Measurements from ENCODE around the gene UBR4. TPM values are rescaled to one million over a fixed set of nuclear protein-coding genes. Genes with fewer than 3 reads are reported as not detected.
"Not testable (repeated sequence)": the region's sequence is repeated elsewhere in the genome, so short reads cannot be mapped to it uniquely, and the experiment has no call there.

UBR4 gene
- 53.9 TPM for total RNA-seq
- long read RNA-seq, partial matches to known transcripts = 6 of 9 reads
- long read RNA-seq, other reads (novel, unspliced or antisense) = 0 of 9 reads

- intact Hi-C loops (cut with DNase I) = loop anchor here (2.0 kb wide), 1 partner anchor 15 kb away; no protein-coding TSS in a partner anchor
- DNase-seq (ENCODE audit: missing footprints) = peak; percentile 97
- ATAC-seq = peak; percentile 98
Observed at GRCh38 chr1:19209990-19210771, at the start of gene UBR4. Gene UBR4, minus strand, starts transcription at chr1:19210266. Its CDS starts 18 bp downstream, at chr1:19210248.

DNA sequence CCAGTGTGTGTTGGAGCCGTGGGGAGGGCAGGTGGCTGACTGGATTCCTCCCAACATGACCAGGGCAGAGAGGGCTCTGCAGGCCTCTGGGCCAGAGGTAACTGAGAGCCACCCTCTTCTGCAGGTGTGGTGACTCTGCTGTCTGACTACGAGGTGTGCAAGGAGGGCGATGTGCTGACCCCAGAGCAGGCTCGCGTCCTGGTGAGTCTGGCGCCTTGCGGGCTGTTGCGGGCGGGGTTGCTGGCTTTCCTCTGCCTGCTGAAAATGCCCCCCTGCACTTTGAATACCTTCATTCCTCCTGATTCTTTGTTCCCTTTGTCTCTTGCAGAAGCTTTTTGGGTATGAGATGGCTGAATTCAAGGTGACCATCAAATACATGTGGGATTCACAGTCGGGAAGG is 48.3 kb upstream of the UBR4 start:
- no peak for DNase-seq (ENCODE audit: missing footprints)
- intact Hi-C loops (cut with DNase I) = no loop called here
- ATAC-seq = peak; percentile 19

DNA sequence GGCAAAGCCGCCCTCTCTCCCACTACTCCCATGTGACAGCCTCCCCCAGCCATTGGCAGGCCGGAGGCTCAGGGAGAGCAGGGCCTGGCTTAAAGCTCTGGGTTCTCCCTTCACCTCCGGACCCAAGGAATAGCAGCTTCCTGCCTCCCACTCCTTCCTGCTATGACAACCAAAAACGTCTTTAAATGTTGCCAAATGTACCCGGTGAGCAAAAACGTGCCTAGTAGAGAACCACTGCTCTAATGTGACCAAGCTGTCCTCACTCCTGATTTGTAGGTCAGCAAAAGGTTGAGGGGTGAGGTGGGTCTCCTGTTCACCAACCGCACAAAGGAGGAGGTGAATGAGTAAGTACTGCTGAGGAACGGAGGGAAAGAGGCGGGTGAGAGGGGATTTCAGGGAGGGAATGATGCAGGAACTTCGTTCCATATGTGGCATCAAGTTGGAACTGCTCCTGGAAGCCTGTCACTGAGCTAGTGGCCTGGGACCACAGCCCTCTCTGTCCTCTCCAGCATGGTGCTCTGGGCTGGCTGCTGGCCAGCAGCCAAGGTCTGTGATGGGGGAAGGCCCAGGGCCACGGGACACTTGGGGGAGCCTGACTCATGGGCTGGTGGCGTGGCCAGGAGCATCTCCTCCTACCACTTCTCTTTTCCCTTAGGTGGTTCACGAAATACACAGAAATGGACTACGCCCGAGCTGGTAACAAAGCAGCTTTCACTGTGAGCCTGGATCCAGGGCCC is 47.3 kb upstream of the UBR4 start:
- DNase-seq (ENCODE audit: missing footprints) (no peak), ATAC-seq (no peak)
- intact Hi-C loops (cut with DNase I) = no loop called here

DNA sequence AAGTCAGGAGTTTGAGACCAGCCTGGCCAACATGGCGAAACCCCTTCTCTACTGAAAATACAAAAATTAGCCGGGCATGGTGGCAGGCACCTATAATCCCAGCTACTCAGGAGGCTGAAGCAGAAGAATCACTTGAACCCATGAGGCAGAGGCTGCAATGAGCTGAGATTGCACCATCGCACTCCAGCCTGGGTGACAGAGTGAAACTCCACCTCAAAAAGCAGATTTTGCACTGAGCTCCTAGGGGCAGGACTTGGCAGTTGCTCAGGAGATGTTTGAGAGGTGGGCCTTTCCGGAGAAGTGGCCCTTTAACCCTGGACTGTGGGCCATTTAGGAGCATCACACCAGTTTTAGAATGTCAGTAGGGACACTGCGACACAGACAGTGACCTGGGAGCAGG is 46.2 kb upstream of the UBR4 start:
- ATAC-seq; intact Hi-C loops (cut with DNase I); DNase-seq (ENCODE audit: missing footprints): not testable (repeated sequence)

- DNase-seq (ENCODE audit: missing footprints) = no peak
- ATAC-seq = no peak
- intact Hi-C loops (cut with DNase I) = no loop called here
Observed at GRCh38 chr1:19255288-19255687, 45.2 kb upstream of the UBR4 start.

DNA sequence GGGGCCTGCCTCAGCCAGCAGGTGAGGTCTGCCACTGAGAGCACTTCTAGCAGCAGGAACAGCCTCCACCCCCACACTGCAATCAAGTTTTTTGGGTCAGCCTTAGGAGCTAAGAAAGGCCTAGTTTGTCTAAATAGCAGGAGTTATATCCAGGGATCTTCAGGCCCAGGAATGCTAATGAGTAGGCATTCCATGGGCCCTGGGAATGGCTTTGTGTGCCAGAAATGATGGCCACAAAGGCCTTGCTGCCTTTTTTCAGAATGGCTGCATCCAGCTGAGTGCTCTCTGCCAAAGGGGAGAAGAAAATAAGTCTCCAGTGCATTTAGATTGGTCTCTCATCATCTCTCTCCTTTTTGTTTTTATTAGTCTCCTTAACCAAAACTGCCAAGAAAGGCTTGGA is 44.4 kb upstream of the UBR4 start:
- intact Hi-C loops (cut with DNase I) = loop anchor here (5.0 kb wide), 1 partner anchor 398 kb away; no protein-coding TSS in a partner anchor
- ATAC-seq (no peak), DNase-seq (ENCODE audit: missing footprints) (no peak)

DNA sequence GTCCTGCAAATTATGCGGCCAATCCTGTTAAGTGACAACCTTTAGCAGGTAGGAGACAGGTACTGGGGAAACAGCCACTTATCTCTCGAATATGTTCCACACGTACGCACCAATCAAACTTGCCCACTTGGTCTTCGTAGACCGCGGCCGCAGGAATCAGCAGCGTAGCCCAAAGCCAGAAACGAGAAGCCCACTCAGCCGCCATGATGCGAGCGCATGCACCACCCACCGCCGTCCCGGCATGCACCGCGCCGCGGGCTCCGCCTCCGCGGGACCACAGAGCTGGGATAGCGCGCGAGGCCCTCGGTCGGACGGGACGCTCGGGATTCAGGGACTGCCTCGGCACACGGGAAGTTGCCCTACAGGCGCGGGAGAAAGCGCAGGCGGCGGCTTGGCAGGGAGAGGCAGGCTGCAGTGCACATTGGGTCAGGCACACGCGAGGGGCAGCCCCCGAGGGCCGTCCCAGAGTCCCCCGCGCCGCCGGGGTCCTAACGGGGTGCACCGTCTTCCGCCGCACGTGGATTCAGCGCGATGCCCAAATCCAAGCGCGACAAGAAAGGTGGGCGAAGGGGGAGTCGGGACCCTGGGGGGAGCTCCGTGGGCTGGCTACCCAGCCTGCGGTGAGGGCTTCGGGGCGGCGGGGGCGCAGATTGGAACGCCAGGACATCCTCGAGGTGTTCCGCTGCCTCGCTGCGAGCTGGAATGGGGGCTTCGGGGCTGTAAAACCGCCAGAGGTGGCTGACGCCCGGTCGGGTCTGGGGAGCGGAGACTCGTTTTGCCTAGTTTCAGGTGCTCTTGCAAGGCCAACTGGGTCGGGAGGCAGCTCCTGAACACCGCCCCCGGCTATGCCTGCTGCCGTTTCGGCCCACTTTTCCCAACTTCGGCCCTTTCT is 41.5 kb upstream of the UBR4 start, which contains the start of the genes EMC1 and MRTO4:
EMC1 (minus strand) TSS at position 220 of the 892 bp plus-strand sequence; CDS start at position 205, 15 bp downstream.
MRTO4 (plus strand) TSS at position 501 of the 892 bp plus-strand sequence; CDS start at position 532, 31 bp downstream.
- ATAC-seq (peak; percentile 97), DNase-seq (ENCODE audit: missing footprints) (peak; percentile 94)
- intact Hi-C loops (cut with DNase I) = loop anchor here (5.0 kb wide), 1 partner anchor 401 kb away; no protein-coding TSS in a partner anchor

- DNase-seq (ENCODE audit: missing footprints) (no peak), ATAC-seq (no peak)
- intact Hi-C loops (cut with DNase I) = loop anchor here (5.0 kb wide), 1 partner anchor 402 kb away; no protein-coding TSS in a partner anchor
Observed at GRCh38 chr1:19250629-19251304, 40.7 kb upstream of the UBR4 start.

DNA sequence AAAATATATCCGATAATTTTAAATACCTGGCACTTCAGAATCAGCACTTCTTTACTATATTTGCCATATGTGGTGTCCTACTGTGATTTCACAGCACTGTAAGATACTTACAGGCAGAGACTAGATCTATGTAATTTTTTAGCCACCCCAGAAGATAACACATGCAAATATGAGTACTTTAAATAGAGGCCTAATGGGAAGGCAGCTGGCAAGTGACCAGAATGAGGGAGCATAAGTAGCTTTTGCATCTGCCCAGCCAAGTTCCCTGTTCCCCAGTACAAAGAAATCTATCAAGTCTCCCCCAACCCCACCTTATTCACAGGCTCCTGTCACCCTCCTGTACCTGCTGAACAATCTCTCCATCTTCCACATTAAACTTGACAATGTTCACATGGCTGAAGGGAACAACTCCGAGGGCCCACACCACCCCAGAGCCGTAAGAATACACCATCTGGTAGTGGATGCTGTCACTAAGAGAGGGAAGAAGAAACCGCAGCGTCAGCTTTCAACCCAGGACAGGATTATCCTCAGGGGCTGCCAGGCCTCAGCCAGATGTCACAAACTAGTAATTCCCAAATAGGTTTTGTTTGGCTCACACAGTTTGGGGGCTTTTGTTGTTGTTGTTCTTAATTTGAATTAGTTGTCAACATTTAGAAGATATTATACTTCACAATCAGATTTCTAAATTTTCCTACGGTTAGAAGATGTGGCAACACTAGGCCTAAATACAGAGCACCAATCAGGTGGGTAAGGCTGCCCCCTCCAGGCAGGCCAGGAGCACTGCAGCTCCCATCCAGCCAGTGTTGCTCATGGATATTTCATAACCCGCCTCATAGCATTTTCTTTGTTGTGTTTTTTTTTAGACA is 30.8 kb upstream of the UBR4 start:
- intact Hi-C loops (cut with DNase I) = loop anchor here (2.0 kb wide), 1 partner anchor 62 kb away; no protein-coding TSS in a partner anchor
- peak; percentile 80 for DNase-seq (ENCODE audit: missing footprints)
- ATAC-seq = peak; percentile 88

GRCh38 chr1:19239876-19240275 is 29.8 kb upstream of the UBR4 start:
- intact Hi-C loops (cut with DNase I) = loop anchor here (2.0 kb wide), 1 partner anchor 61 kb away; no protein-coding TSS in a partner anchor

GRCh38 chr1:19234224-19234623 is 24.2 kb upstream of the UBR4 start:
- DNase-seq (ENCODE audit: missing footprints) = no peak
- intact Hi-C loops (cut with DNase I) = no loop called here
- peak; percentile 27 for ATAC-seq

More at GRCh38 chr1:19239876-19240275, 29.8 kb upstream of the UBR4 start:
- ATAC-seq = no peak
- DNase-seq (ENCODE audit: missing footprints) = no peak

DNA sequence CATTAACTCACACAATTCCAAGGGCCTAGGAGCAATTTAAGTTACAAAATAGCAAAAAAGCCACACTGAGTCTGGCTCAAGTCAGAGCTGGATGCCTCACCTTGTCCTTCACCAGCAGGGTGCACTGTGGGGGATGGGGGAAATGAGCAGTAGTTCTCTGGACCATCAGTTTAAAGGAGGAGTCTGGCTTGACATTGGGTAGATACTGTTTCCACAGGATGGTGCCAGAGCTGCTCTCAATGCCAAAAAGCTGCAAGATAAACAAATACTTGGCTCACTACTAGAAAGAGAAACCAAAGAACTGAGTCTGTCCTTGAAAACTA is 22.4 kb upstream of the UBR4 start:
- ATAC-seq (peak; percentile 82), DNase-seq (ENCODE audit: missing footprints) (no peak)
- intact Hi-C loops (cut with DNase I) = loop anchor here (1.0 kb wide), 1 partner anchor 25 kb away; no protein-coding TSS in a partner anchor

DNA sequence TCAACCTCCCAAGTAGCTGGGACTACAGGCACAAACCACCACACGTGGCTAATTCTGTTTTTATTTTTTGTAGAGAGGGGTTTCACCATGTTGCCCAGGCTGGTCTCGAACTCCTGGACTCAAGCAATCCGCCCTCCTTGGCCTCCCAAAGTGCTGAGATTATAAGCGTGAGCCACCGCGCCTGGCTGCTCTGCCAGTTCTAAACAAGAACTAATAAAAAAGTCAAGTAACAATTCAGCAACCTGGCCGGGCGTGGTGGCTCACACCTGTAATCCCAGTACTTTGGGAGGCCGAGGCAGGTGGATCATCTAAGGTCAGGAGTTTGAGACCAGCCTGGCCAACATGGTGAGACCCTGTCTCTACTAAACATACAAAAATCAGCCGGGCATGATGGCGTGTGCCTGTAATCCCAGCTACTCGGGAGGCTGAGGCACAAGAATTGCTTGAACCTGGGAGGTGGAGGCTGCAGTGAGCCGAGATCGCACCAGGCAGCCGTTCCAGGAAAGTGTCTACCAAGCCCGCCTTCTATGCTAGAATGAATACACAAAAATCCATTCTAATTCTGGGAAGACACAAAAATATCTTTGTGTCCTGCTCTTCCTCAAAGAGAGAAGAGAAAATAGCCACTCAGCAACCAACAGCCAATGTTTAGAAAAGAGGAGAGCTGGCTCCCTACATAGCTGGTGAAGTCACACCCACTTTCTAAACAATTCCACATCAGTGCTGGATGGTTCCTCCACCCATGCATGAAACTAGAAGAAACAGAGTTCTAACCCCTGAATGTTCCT is 21.9 kb upstream of the UBR4 start:
- intact Hi-C loops (cut with DNase I) = loop anchor here (1.0 kb wide), 1 partner anchor 25 kb away; no protein-coding TSS in a partner anchor
- not testable (repeated sequence) for ATAC-seq; DNase-seq (ENCODE audit: missing footprints)

GRCh38 chr1:19229828-19230325 is 19.8 kb upstream of the UBR4 start:
- DNase-seq (ENCODE audit: missing footprints) (no peak), ATAC-seq (no peak)
- intact Hi-C loops (cut with DNase I) = no loop called here

DNA sequence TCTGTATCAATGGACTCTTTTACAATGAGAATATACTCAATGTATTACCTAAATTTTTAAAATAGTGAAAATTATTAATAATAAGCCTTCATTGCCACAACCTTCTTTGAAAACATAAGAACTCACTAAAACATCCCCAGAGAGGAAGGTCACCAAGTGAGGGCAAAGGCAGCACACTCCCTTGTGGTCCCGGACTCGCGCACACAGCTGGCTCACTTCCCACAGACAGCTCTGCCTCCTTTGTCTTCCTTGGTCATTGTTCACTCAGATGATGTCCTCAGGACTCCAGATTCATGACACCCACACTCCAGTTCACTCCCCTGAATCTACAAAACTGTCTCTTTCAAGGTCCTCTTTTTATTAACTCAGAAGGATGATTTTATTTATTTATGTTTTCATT is 19.2 kb upstream of the UBR4 start:
- intact Hi-C loops (cut with DNase I) = no loop called here
- ATAC-seq (no peak), DNase-seq (ENCODE audit: missing footprints) (no peak)
